HK-2 (cell line): ENCODE data around the gene POMC.
"Not testable (repeated sequence)": the region's sequence is repeated elsewhere in the genome, so short reads cannot be mapped to it uniquely, and the experiment has no call there.

ENCODE experiments used
- DNase-seq: peaks from one replicate; pipeline ENCODE4 v3.0.0-alpha.2; 2018; ENCODE audit not compliant: unreplicated experiment

Gene POMC

DNA sequence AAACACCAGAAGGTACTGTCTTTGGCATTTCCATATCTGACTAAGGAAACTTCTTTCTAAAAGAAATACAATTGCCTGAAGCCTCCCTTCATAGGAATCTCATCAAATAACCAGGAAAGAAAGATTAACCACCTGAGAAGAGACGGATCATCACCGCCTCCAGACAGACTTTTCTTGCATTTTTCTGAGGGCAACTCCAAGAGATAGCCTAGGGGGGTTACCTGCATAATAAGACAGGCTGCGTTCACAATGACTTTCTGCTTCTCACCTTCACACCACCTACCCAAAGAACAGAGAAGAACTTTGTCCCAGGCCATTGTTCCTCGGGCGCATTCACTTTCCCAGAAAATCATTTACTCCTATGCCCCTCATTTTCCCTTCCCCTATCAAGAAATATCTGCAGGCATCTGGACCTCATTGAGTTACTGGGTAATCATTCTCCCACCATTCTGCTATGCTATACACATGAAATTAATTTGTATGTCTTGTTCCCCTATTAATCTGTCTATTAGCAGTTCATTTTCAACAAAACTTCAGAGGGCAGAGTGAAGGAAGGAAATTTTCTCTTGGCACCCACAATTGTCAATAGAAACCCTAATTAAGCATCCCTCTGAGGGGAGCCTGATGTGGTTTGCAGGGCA, 8.3 kb upstream of the POMC start:
- no peak for DNase-seq

DNA sequence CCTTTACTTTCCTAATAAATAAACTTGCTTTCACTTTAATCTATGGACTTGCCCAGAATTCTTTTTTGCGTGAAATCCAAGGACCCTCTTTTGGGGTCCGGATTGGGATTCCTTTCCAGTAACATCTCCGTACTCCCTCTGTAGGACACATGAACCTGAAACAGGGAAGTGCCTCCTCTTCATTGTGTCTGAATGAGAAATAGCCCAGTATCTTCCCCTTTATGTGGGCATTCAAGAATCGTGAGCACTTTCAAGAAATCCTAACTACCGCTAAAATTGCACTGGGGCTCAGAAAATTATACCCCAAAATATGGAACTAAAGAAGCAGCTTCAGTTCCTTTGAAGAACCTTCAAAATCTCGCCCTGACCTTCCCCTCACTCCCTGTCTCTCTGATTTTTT, 7.8 kb upstream of the POMC start:
- DNase-seq: no peak

DNA sequence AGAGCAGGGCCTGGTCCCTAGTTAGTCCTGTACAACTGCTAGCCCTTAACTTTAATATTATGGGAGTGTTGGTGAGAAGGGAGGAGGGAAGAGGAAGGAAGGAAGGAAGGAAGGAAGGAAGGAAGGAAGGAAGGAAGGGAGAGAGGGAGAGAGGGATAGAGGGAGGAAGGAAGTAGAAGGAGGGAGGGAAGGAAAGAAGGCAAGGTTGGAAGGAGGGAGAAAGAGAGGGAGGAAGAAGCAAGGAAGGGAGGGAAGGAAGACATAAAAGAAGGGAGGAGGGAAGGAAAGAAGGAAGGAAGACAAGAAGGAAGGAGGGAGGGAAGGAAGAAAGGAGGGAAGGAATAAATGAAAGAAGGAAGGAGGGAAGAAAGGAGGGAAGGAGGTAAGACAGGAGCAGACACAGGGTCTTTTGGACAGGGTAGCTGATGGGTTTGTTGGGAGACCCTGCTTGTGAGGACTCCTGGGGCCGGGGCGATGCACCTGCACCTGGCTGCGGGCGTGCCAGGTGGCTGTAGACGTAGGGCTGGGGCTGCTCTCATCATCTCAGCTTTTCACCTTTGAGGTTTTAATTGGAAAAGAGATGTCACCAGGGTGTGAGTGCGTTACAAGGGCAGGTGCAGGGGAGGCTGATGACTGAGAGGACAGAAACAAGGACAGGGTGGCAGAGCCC, 5.9 kb upstream of the POMC start:
- no peak for DNase-seq

DNA sequence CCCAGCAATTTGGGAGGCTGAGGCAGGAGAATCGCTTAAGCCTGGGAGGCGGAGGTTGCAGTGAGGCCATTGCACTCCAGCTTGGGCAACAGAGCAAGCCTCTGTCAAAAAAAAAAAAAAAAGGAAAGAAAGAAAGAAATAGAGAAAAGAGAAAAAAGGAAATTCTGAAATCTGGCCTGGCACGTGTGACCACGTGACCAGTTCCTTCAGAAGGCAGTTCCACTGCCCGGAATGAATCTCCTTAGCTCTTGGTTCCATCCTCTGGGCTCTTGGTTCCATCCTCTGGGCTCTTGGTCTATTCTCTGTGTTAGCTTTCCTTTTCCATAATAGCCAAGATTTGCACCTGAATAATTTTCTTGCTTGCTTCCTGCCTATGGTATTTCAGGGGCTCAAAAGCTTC, 5.3 kb upstream of the POMC start:
- no peak for DNase-seq

DNA sequence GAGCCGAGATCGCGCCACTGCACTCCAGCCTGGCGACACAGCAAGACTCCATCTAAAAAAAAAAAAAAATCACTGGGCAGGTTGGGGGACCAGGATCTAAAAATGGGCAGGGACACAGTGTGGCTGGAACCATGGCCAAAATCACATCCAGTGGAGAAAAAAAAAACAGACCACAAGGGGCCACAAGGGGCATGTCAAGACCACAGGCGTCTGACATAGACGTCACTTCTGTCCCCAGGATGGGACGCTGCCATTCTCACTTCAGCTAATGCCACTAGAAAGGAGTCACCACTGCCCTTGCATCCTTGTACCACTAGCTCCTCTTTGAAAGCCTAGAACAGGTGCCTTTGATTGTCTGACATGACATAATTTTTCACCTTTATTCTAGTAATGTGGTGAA, 2.5 kb upstream of the POMC start:
- DNase-seq: no peak

DNA sequence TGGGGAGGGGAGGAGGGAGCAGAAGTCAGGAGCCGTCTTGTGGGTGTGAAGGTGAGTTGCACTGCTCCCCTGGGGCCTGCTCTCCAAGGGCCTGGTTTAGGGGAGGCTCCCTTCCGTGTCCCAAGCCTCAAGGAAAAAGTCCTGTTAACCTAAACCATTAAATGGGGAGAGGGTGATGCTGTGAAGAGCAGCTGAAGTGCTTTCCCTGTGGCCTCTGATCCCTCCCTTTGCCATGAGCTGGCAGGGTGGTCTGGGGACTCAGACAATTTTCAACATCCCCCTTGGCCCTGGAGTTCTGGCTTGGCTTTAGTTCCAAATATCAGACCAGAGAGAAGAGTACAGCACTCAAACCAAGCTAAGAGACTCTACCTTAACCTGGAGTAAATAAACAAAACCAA, 692 bp upstream of the POMC start:
- no peak for DNase-seq

DNA sequence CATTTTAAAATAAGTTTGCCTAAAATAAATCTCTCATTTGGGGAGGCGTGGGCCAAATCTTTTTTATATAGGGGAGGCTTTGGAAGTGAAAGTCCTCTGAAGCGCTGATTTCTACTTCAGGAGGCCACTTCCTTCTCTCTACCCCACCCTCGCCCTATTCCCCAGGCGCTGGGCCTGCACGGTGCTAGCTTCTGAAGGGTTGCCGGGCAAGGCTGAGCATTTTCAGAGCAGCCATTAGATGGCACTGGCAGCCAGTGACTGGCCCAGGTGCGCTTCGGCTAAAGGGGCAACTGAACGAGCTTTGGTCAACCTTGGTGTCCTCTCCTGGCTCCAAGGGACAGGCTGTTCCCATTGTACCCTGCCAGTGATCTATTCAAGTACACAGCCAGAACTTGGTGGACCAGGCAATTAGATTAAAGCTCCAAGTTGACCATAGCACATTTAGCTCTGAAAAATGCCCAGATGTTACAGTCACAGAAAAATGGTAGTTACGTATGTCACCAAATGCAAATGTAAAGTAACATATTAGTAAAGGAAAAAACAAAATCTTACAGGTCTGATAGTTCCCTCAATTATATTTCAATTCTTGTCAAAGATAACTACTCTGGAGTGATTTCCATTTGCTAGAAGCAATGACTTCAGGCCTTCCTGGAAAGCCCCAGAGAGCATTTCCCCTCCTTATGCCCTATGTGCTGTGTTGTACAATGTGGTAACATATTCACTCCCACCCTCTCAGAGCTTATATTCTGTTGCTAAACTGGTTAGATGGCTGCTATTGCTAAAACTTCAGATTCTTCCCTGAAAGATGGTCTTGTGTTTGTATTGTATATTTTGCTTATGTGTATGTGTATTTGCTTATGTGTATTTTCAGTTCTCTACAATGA, 2.1 kb downstream of the POMC start:
- DNase-seq: peak; percentile 22

DNA sequence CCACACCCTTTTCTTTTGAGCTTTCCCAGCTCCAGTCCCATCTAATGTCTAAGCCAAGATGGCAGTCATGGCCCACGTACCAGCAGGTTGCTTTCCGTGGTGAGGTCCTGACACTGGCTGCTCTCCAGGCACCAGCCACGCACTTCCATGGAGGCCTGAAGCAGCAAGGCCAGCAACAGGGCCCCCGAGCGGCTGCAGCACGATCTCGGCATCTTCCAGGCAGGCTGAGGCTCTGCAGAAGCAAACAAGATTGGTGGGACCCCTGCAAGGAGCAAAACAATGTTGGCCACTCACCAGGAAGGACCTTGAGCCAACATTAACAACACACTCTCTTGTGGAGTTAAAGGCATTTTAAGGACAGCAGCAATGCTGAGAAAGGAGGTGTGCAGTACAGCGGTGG, 3.8 kb downstream of the POMC start:
- no peak for DNase-seq

DNA sequence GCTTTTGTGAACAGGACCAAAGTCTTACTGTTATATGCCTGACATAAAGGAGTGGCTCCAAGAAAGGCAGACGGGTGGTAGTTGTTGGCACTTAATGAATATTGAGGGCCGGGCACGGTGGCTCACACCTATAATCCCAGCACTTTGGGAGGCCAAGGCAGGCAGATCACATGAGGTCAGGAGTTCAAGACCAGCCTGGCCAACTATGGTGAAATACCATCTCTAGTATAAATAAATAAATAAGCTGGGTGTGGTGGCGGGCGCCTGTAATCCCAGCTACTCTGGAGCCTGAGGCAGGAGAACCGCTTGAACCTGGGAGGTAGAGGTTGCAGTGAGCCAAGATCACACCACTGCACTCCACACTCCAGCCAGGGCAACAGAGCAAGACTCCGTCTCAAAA, 6.3 kb downstream of the POMC start:
- DNase-seq: not testable (repeated sequence)

DNA sequence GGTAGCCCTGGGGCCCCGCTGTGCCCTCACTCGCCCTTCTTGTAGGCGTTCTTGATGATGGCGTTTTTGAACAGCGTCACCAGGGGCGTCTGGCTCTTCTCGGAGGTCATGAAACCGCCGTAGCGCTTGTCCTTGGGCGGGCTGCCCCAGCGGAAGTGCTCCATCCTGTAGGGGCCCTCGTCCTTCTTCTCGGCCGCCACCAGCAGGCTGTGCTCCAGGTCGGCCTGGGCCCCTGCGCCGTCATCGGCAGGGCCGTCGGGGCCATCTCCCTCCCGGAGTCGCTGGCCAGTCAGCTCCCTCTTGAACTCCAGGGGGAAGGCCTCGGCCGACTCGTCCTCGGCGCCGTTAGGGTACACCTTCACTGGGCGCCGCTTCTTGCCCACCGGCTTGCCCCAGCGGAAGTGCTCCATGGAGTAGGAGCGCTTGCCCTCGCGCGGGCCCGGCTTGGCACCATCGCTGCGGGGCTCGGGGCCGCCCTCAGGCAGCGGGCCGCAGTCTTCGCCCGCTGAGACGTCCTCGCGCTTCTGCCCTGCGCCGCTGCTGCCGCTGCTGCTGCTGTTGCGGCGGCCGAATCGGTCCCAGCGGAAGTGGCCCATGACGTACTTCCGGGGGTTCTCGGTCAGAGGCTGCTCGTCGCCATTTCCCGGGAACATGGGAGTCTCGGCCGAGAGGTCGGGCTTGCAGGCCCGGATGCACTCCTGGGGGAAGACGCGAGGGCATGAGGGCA, 7.2 kb downstream of the POMC start:
- DNase-seq: no peak

DNA sequence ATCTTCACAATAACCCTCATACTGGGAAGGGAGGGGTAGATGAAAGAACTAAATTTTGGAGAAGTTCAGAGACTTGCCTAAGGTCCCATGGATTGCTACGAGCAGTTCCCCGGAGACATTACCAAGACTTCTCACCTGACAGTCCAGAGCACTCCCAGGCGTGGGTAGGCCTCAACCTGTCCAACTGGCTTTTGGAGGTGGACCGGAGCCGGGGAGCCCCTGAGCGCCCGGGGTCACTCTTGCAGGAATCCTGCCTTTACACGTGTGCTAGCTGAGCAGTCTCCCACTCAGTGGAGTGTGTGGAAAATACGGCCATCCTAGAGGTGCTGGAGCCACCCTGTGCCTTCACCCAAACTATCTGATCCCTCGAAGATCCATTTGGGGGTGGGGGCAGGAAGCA, 8.0 kb downstream of the POMC start:
- DNase-seq: no peak

DNA sequence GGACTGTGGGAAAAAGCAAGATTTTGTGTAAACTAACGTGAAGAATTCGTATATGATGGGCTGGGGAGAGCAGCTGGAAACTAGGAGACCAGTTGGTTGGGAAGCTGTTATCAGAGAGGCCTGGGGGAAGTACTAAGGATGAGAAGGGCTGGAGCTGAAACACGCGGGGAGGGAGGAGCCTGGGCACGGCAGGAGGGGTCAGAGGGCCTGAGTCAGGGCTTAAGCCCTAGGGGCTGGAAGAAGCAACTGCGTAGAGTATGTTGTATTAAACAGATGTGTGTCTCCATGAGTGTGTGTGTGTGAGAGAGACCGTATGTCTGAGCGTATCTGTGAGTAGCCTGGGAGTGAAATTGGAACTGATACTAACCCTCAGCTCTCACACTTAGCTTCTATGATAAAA, 8.4 kb downstream of the POMC start:
- no peak for DNase-seq

DNA sequence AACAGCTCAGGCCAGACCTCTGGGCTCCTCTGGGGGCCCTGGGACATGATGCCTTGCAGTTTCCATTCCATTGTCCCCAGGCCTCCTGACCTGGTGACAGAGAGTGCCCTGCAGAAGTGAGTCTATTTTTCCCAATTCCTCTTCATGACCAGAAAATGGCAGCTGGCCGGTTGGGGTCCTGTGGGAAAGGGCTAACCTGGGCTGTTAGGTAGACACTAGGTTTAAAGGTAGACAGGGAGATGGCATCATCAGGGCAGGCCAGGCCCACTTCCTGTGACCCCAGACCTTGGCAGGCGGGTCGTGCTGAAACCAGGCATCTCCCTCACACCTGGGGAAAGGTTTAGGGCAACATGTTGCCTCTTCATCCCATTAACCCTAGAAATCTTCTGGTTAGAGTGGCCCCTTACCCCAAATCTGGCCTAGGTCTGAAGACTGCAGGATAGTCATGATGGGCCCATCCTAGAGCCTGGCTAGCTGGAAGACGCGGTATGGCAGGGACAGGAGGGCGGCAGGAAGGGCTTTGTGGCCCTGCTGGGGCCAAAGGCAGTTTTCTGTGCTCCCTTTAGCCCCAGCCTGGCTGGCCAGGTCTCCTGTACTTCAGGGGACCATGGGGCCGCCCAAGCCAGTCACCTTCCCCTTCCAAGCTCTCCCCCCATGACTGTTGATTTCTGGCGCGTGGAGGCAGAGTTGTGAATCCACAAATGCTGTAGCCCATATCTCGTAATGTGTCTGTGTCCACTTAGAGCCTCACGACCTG, 10.1 kb downstream of the POMC start:
- DNase-seq: no peak

DNA sequence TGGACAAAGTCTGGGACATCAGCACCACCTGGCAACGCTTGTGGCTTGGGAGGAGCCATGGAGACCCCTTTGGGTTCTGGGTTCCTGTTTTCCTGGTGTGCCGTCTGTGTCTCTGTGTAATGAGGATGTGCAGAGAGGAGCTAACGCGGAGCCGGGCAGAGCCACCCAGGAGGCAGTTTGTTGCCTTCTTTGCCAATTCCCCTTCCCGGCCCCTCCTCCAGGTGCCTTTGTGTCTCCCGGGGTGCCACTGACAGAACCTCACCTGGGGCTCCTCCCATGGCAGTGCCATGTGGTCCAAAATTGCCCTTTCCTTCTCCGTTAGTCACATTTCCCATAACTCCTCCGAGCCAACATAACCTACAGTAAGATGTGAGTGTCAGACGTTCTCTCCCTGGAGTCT, 13.0 kb downstream of the POMC start:
- DNase-seq: no peak

DNA sequence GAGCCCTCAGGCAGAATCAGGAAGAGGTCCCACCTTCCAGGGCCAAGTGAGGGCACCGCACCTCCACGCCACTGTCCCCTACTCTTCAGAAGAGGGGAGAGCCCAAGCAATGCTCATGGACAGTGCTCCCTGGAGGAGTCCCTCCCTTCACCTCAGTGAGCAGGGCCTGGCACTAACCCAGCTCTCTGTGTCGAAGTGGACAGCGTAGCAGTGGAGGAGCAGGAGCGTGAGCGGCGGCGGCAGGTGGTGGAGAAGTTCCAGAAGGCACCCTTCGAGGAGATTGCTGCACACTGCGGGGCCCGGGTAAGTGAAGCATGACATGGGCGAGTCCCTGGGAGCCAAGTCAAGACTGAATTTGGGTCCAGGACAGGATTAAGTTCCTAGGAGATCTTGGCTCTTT, 16.7 kb downstream of the POMC start:
- no peak for DNase-seq

DNA sequence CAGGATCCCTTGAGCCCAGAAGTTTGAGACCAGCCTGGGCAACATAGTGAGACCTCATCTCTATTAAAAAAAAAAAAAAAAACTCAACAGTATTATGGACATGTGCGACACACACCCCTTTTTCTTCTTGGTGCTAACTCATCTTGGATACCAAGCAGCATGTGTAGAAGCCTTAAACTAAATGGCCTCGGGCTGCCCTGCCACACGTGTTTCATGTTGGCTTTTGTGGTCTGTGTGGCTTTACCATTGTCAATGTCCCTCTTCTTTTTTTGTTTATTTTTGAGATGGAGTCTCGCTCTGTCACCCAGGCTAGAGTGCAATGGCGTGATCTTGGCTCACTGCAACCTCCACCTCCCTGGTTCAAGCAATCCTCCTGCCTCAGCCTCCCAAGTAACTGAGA, 17.4 kb downstream of the POMC start:
- DNase-seq: not testable (repeated sequence)

DNA sequence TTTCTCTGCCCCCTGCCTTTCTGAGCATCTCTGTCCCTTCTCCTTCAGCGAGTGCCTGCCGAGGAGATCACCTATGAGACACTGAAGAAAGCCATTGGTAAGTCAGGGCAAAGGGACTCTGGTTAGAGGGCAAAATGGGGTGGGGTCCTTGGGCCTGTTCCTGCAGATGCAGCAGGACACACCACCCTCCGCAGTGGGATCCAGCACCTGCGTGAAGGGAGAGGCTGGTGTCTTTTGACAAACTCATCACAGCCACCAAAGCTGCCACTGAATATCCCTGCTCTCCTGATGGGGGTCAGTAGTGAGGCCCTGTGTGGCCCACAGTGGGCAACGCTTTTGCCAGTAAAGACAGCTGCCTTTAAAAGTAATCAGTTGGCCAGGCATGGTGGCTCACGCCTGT, 18.7 kb downstream of the POMC start:
- no peak for DNase-seq

DNA sequence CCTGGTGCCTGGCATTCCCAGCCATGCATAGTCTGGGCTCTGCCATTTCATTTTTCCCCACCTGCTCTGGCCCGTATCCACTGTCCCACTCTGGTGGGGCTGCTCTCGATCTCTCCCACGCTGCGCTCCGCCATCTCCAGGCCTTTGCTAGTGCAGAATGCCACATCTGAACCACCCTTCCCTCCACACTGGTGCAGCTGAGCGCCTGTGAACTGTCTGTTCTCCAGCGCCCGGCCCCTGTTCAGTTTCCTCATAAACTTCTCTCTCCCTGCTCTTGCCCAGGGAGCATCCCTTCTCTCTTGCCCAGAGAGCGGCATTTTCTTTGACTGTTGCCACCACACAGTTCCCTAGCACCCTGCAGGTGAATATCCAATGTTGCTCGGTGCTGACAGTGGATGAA, 21.5 kb downstream of the POMC start:
- no peak for DNase-seq

DNA sequence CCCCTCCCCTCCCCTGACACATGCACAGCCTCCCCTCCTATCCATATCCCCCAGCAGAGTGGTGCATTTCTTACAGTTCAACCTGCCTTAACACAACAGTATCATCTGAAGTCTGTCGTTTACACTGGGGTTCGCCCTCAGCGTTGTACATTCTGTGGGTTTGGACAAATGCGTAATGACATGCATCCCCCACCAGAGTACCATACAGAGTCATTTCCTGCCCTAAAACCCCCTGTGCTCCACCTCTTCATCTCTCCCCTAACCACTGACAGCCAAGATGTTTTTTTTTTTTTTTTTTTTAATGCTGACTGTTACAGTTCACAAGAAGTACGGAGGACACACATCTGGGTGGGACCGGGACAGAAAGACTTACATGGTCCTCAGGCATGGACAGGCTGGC, 22.6 kb downstream of the POMC start:
- no peak for DNase-seq

DNA sequence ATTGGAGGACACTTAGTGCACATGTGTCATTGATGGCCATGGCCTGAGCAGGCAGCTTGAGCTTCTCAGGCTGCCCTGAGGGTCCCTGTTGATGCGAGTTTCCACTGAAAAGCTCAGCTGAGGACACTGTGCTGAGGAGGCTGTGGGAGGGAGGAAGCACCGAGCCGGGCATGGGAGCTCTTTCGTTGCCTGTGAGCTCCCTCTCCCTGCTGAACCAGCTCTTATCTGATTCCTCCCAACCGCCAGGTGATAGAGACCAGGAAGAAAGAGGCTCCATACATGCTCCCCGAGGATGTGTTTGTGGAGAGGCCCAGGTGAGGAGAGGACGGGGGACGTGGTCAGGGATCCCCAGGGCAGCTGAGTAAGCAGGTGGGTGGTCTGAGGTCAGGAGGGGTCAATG, 27.3 kb downstream of the POMC start:
- no peak for DNase-seq

DNA sequence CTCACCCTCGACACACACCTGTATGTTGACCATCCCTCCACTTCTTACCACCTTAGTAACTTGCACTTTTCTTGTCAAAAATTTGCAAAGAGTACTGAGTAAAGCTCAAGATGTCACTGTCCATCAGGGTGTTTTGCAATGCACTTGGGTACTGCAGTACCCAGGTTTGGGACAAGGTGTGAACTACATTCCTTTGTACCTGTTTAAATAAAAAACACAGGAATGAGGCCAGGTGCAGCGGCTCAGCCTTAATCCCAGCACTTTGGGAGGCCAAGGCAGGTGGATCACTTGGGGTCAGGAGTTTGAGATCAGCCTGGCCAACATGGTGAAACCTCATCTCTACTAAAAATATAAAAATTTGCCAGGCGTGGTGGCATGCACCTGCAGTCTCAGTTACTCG, 27.8 kb downstream of the POMC start:
- DNase-seq: not testable (repeated sequence)

DNA sequence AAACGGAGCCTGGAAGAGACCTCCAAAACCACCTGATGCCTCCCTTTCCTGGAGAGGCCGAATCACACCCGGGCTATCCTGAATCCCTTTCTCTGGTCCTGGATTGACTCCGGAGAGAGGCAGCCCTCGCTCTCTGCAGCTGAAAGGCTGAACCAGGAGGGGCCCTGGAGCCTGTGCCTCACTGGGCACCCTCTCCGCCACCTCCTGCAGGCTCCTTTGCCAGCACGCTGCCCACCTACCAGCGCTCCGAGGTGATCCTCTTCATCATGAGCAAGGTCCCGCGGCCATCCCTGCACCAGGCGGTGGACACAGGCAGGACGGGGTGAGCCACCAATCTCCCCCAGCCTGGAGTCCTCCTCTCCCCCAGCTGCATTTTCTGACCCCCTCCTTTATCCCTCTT, 35.7 kb downstream of the POMC start:
- no peak for DNase-seq
